ENCODE measurements around the gene AP2A2. TPM values are rescaled to one million over a fixed set of nuclear protein-coding genes. Genes with fewer than 3 reads are reported as not detected.

The AP2A2 gene
- total RNA-seq, 2 experiments from 2014 or later: 40.1 to 54.0 TPM

DNA sequence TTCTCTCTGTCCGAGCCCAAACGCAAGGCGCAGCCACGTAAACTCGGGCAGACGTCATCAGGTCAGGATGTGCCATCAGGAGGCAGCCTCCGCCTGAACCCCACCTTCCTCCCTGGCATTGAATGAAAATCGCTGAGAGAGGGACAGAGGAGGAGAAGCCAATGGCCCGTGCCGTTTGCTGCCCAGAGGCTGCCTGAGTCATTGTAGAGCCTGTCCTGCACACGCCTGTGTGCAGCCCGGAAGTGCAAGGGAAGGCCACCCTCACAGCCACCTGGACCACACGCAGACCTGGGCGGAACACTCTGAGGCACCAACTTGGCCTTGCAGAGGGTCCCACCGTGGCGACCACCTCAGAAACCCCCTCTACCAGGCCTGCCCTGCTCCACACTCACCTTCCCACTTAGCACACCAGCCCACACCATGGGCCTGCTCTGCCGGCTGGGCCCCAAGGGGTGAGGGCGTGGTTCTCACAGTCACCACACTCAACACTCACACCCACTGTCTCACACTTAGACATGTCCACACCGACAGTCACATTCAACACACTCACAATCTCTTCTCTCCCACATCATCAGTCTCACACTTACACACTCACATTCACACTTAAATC, 24.1 kb upstream of the AP2A2 start:
- no peak overlapping the region for H3K4me3 Mint-ChIP-seq
- no peaks in the 10 kb centered on the region for H3K27me3 Mint-ChIP-seq (ENCODE audit: low read depth)
- DNase-seq (no peak), ATAC-seq (no peak)
- CTCF ChIA-PET: no interaction called here
- H3K36me3 Mint-ChIP-seq (ENCODE audit: low read depth): peaks cover 17% of the 10 kb centered on the region
- H3K9me3 Mint-ChIP-seq (ENCODE audit: insufficient read depth): no peaks in the 10 kb centered on the region
- H3K4me1 Mint-ChIP-seq (ENCODE audit: low read depth): no peaks in the 10 kb centered on the region
- POLR2A ChIA-PET: no interaction called here
- H3K27ac Mint-ChIP-seq: no peak overlapping the region

GRCh38 chr11:904380-904779, 21.3 kb upstream of the AP2A2 start:
- CTCF ChIA-PET: no interaction called here
- POLR2A ChIA-PET: no interaction called here
- no peak for ATAC-seq
- DNase-seq: no peak
- Mint-ChIP-seq H3K9me3 (ENCODE audit: insufficient read depth) (no peaks in the 10 kb centered on the region), H3K27ac (no peak overlapping the region), H3K27me3 (ENCODE audit: low read depth) (no peaks in the 10 kb centered on the region), H3K36me3 (ENCODE audit: low read depth) (peaks cover 14% of the 10 kb centered on the region), H3K4me1 (ENCODE audit: low read depth) (peaks cover 6% of the 10 kb centered on the region), H3K4me3 (no peak overlapping the region)

DNA sequence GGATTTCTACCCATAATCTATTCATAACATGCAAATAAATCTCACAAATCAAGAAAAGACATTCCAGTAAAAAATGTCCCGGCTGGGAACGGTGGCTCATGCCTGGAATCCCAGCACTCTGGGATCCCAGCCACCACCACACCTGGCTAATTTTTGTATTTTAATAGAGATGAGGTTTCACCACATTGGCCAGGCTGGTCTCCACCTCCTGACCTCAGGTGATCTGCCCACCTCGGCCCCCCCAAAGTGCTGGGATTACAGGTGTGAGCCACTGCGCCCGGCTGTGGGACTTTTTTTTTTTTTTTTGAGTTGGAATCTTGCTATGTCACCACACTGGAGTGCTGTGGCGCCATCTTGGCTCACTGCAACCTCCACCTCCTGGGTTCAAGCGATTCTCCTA, 19.7 kb upstream of the AP2A2 start:
- Mint-ChIP-seq H3K36me3 (ENCODE audit: low read depth) (peaks cover 14% of the 10 kb centered on the region), H3K9me3 (ENCODE audit: insufficient read depth) (no peaks in the 10 kb centered on the region), H3K4me1 (ENCODE audit: low read depth) (peaks cover 10% of the 10 kb centered on the region), H3K27ac (no peak overlapping the region), H3K27me3 (ENCODE audit: low read depth) (no peaks in the 10 kb centered on the region), H3K4me3 (no peak overlapping the region)
- CTCF ChIA-PET: no interaction called here
- ATAC-seq: no peak
- DNase-seq: no peak
- POLR2A ChIA-PET: no interaction called here

GRCh38 chr11:907668-908067, 18.0 kb upstream of the AP2A2 start:
- H3K36me3 Mint-ChIP-seq (ENCODE audit: low read depth): peaks cover 5% of the 10 kb centered on the region
- ChIA-PET POLR2A (no interaction called here), CTCF (interaction anchor here (0.6 kb wide), 1 partner anchor 36 kb away, joined by 4 read pairs; no protein-coding TSS in a partner anchor)
- H3K9me3 Mint-ChIP-seq (ENCODE audit: insufficient read depth): no peaks in the 10 kb centered on the region
- H3K4me3 Mint-ChIP-seq: no peak overlapping the region
- no peaks in the 10 kb centered on the region for H3K27me3 Mint-ChIP-seq (ENCODE audit: low read depth)
- H3K27ac Mint-ChIP-seq: no peak overlapping the region
- ATAC-seq (no peak), DNase-seq (no peak)
- H3K4me1 Mint-ChIP-seq (ENCODE audit: low read depth): peaks cover 15% of the 10 kb centered on the region

- ChIA-PET POLR2A (no interaction called here), CTCF (no interaction called here)
- ATAC-seq (no peak), DNase-seq (no peak)
- no peaks in the 10 kb centered on the region for H3K27me3 Mint-ChIP-seq (ENCODE audit: low read depth)
- H3K9me3 Mint-ChIP-seq (ENCODE audit: insufficient read depth): no peaks in the 10 kb centered on the region
- peaks cover 15% of the 10 kb centered on the region for H3K4me1 Mint-ChIP-seq (ENCODE audit: low read depth)
- no peaks in the 10 kb centered on the region for H3K36me3 Mint-ChIP-seq (ENCODE audit: low read depth)
- no peak overlapping the region for H3K27ac Mint-ChIP-seq
- peak overlapping the region; percentile 2 for H3K4me3 Mint-ChIP-seq
Measured at GRCh38 chr11:908273-908672, 17.4 kb upstream of the AP2A2 start.

DNA sequence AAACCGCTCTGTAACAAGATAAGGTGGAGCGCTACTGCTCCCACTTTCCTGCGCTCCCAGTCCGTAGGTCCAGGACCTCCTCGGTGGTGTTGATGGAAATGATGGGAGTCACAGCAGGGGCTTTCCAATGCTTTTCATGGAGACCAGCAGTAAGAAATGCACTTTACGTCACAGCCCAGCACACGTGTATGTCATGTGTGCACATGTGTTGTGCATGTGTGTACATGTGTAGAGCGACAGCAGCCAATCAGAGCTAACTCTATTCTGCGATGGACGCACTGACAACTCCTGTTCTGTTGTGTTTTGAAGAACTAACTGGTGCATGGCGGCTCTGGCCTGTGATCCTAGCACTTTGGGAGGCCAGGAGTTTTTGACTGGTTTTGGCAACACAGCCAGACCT, 16.3 kb upstream of the AP2A2 start:
- H3K4me1 Mint-ChIP-seq (ENCODE audit: low read depth): peaks cover 15% of the 10 kb centered on the region
- ChIA-PET CTCF (interaction anchor here (0.8 to 1.9 kb wide), 2 partner anchors 15 to 61 kb away, joined by 3 to 5 read pairs; no protein-coding TSS in a partner anchor), POLR2A (interaction anchor here (1.4 to 1.5 kb wide), 2 partner anchors 15 to 66 kb away, joined by 3 read pairs; partner anchors contain the start of gene TSPAN4)
- ATAC-seq (no peak), DNase-seq (no peak)
- H3K4me3 Mint-ChIP-seq: peak overlapping the region; percentile 90
- no peaks in the 10 kb centered on the region for H3K9me3 Mint-ChIP-seq (ENCODE audit: insufficient read depth)
- H3K27ac Mint-ChIP-seq: no peak overlapping the region
- H3K27me3 Mint-ChIP-seq (ENCODE audit: low read depth): no peaks in the 10 kb centered on the region
- no peaks in the 10 kb centered on the region for H3K36me3 Mint-ChIP-seq (ENCODE audit: low read depth)

DNA sequence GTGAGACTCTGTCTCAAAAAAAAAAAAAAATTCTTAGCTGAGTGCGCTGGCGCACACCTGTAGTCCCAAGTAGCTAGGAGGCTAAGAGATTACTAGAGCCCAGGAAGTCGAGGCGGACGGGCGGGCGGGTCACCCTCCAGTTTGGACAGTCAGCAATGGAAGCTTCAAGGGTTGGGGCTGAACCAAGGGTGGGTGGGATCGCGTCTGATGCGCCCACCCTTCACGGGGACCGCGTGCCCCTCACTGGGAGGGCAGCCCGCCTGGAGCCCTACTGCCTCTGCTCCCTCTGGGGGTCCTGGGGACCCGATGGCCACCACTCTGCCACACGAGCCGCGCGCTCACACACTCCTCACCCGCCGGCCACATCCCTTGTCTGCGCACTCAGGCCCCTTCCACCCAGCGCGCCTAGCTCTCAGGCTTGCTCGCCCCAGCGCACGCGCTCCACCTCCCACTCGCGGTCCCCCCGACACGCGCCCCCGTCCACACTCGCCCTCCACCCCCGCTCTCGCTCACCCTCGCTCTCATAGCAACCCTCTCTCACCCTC, 15.6 kb upstream of the AP2A2 start:
- peak overlapping the region; percentile 85 for H3K27ac Mint-ChIP-seq
- POLR2A ChIA-PET: interaction anchor here (0.6 to 1.9 kb wide), 4 partner anchors 12 to 67 kb away, joined by 3 to 5 read pairs (median 3); partner anchors contain the start of gene TSPAN4
- peak; percentile 1 for ATAC-seq
- peaks cover 15% of the 10 kb centered on the region for H3K4me1 Mint-ChIP-seq (ENCODE audit: low read depth)
- no peak for DNase-seq
- CTCF ChIA-PET: interaction anchor here (0.8 to 1.9 kb wide), 4 partner anchors 12 to 141 kb away, joined by 3 to 5 read pairs (median 3); no protein-coding TSS in a partner anchor
- peak overlapping the region; percentile 90 for H3K4me3 Mint-ChIP-seq
- no peaks in the 10 kb centered on the region for H3K27me3 Mint-ChIP-seq (ENCODE audit: low read depth)
- no peaks in the 10 kb centered on the region for H3K36me3 Mint-ChIP-seq (ENCODE audit: low read depth)
- H3K9me3 Mint-ChIP-seq (ENCODE audit: insufficient read depth): no peaks in the 10 kb centered on the region

- no peaks in the 10 kb centered on the region for H3K36me3 Mint-ChIP-seq (ENCODE audit: low read depth)
- no peaks in the 10 kb centered on the region for H3K27me3 Mint-ChIP-seq (ENCODE audit: low read depth)
- H3K4me3 Mint-ChIP-seq: peak within 1 kb of the TSS; percentile 90
- H3K27ac Mint-ChIP-seq: peak within 1 kb of the TSS; percentile 86
- peak; percentile 87 for DNase-seq
- peaks cover 15% of the 10 kb centered on the region for H3K4me1 Mint-ChIP-seq (ENCODE audit: low read depth)
- H3K9me3 Mint-ChIP-seq (ENCODE audit: insufficient read depth): no peaks in the 10 kb centered on the region
- POLR2A ChIA-PET: interaction anchor here (0.6 to 1.9 kb wide), 4 partner anchors 11 to 67 kb away, joined by 3 to 5 read pairs (median 3); partner anchors contain the start of gene TSPAN4
- ATAC-seq: peak; percentile 96
- CTCF ChIA-PET: interaction anchor here (1.2 to 1.9 kb wide), 4 partner anchors 11 to 140 kb away, joined by 3 to 5 read pairs (median 3); no protein-coding TSS in a partner anchor
Measured at GRCh38 chr11:910589-911030, 15.1 kb upstream of the AP2A2 start, which contains the start of gene CHID1. TSS of gene CHID1 (minus strand) at chr11:910810. CDS start at chr11:904816, 5,994 bp downstream.

DNA sequence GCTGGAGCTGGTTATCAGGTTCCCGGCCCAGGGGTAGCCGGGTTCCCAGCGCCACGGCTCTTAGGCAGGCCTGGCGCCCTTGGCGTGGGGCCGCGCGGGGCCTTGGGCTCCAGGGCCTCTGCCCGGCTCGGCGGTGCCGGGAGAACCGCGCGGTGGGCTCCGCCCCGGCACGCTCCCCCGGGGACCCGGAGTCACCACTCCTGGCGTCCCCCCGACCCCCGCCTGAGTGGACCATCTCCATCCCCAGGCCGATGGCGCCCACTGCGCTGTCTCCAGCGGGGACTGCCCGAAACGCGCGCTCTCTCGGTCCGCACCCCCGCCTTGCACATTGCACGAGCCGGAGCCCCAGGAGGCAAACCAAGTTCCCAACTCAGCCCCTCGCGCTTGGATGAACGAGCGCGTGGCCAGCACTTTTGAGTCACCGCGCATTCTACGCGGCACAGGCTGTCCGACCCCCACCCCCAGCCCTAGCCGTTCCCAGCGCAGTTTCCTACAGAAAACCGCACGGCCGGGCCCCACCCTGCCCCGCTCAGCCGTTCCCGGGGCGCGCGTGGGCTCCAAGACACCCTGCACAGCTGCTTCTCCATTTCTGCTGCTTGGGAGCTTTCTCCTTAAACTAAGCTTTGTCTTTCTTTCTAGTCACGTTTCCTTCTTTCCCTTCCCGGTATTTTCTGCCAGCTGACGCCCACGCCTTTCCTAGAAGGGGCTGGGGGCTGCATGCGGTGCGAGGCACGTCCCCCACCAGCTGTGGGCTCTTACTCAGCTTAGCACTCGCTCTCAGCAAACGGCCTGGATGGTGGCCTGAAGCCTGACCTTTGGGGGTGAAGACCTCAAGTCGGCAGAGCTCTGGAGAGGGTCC, 14.4 kb upstream of the AP2A2 start:
- CTCF ChIA-PET: interaction anchor here (0.8 to 1.9 kb wide), 6 partner anchors 11 to 140 kb away, joined by 3 to 5 read pairs (median 3); no protein-coding TSS in a partner anchor
- peak; percentile 54 for DNase-seq

DNA sequence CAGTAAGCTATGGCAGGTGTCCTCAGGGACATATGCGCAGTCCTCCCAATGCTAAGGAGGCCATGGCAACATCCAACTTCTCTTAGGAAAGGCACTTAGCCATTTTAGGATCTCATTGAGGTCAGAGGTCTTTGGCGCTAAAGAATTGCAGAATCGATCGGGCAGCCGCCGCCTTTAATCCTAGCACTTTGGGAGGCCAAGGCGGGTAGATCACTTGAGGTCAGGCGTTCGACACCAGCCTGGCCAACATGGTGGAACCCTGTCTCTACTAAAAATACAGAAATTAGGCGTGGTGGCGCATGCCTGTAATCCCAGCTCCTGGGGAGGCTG, 13.8 kb upstream of the AP2A2 start:
- Mint-ChIP-seq H3K4me1 (ENCODE audit: low read depth) (peaks cover 15% of the 10 kb centered on the region), H3K27me3 (ENCODE audit: low read depth) (no peaks in the 10 kb centered on the region), H3K4me3 (peak overlapping the region; percentile 88), H3K9me3 (ENCODE audit: insufficient read depth) (no peaks in the 10 kb centered on the region), H3K27ac (peak overlapping the region; percentile 86), H3K36me3 (ENCODE audit: low read depth) (no peaks in the 10 kb centered on the region)
- POLR2A ChIA-PET: interaction anchor here (1.9 kb wide), 1 partner anchor 10 kb away, joined by 5 read pairs; no protein-coding TSS in a partner anchor
- ATAC-seq (no peak), DNase-seq (no peak)
- CTCF ChIA-PET: interaction anchor here (0.8 to 1.5 kb wide), 3 partner anchors 13 to 65 kb away, joined by 3 read pairs; no protein-coding TSS in a partner anchor

More for the DNA sequence above, 14.4 kb upstream of the AP2A2 start:
- no peaks in the 10 kb centered on the region for H3K9me3 Mint-ChIP-seq (ENCODE audit: insufficient read depth)
- H3K4me3 Mint-ChIP-seq: peak overlapping the region; percentile 88
- H3K36me3 Mint-ChIP-seq (ENCODE audit: low read depth): no peaks in the 10 kb centered on the region
- H3K27ac Mint-ChIP-seq: peak overlapping the region; percentile 86
- POLR2A ChIA-PET: interaction anchor here (0.6 to 1.9 kb wide), 4 partner anchors 11 to 68 kb away, joined by 3 to 5 read pairs (median 3); partner anchors contain the start of gene TSPAN4
- no peaks in the 10 kb centered on the region for H3K27me3 Mint-ChIP-seq (ENCODE audit: low read depth)
- peaks cover 15% of the 10 kb centered on the region for H3K4me1 Mint-ChIP-seq (ENCODE audit: low read depth)
- ATAC-seq: peak; percentile 38

GRCh38 chr11:912266-912665, 13.4 kb upstream of the AP2A2 start:
- peaks cover 15% of the 10 kb centered on the region for H3K4me1 Mint-ChIP-seq (ENCODE audit: low read depth)
- POLR2A ChIA-PET: interaction anchor here (1.9 kb wide), 1 partner anchor 10 kb away, joined by 5 read pairs; no protein-coding TSS in a partner anchor

More at GRCh38 chr11:912266-912665, 13.4 kb upstream of the AP2A2 start:
- DNase-seq (no peak), ATAC-seq (no peak)
- Mint-ChIP-seq H3K36me3 (ENCODE audit: low read depth) (no peaks in the 10 kb centered on the region), H3K27me3 (ENCODE audit: low read depth) (no peaks in the 10 kb centered on the region), H3K9me3 (ENCODE audit: insufficient read depth) (no peaks in the 10 kb centered on the region), H3K27ac (no peak overlapping the region), H3K4me3 (peak overlapping the region; percentile 88)
- CTCF ChIA-PET: interaction anchor here (0.8 kb wide), 1 partner anchor 13 kb away, joined by 3 read pairs; no protein-coding TSS in a partner anchor

Data from activated CD8-positive, alpha-beta T cell treated with anti-CD3 and anti-CD28 coated beads, Interleukin-2, amount 10 ng/mL, durations not matched to agents 7 days and 5 days (primary cell).